Right lobe of liver (tissue), 6 donors: Measurements from ENCODE around the gene ANKRD18A. TPM values are rescaled to one million over a fixed set of nuclear protein-coding genes. Genes with fewer than 3 reads are reported as not detected.
"Not testable (repeated sequence)": the region's sequence is repeated elsewhere in the genome, so short reads cannot be mapped to it uniquely, and the experiment has no call there.

Experiments
- ATAC-seq, 4 donors: fragments of 200-7000 bp; cut with Tn5 transposase; one replicate each; pipeline ENCODE4 v1.9.1; 2020; ENCODE audit warnings: mild to moderate bottlenecking in 4 of 4, moderate library complexity in 4 of 4
- DNase-seq, 3 donors: peaks; one replicate each; pipeline ENCODE4 v3.0.0-alpha.2; 2020
- H3K27ac ChIP-seq, 3 donors: fragments of 200-600 bp; one replicate each; pipeline ENCODE4 v1.8.0; 2022
- H3K27me3 ChIP-seq, 2 donors: fragments of 200-600 bp; one replicate each; pipeline ENCODE4 v1.8.0; 2022
- H3K36me3 ChIP-seq, 4 donors: fragments of 200-600 bp; sonication (generic) in 1 of 4; one replicate each; pipeline versions ENCODE4 v1.5.1 to v1.8.0; 2017 to 2022; ENCODE audit warnings: control low read depth in 1 of 4
- H3K4me1 ChIP-seq, 4 donors: fragments of 200-600 bp; sonication (generic) in 1 of 4; one replicate each; pipeline versions ENCODE4 v1.5.1 to v1.8.0; 2017 to 2022; ENCODE audit warnings: control low read depth in 1 of 4
- H3K4me3 ChIP-seq, 3 donors: fragments of 200-600 bp; one replicate each; pipeline ENCODE4 v1.8.0; 2022
- H3K9me3 ChIP-seq, 4 donors: fragments of 200-600 bp; sonication (generic) in 1 of 4; one replicate each; pipeline versions ENCODE4 v1.5.1 to v1.8.0; 2017 to 2022; ENCODE audit warnings: control low read depth in 1 of 4
- WGBS: methylation state at CpG from one replicate; pipeline ENCODE4 v1.1.6; 2018; ENCODE audit warnings: low coverage, low lambda C conversion rate; ENCODE audit not compliant: insufficient coverage; ENCODE audit errors: missing lambda C conversion rate; 5-methylcytosine and 5-hydroxymethylcytosine counted together
- intact Hi-C, 2 donors: fragments of 100-400 bp; cut with DNase I; formaldehyde crosslinking; loops; one replicate each; pipeline versions ENCODE4 v1.11.2 to v1.14.1; 2022
- total RNA-seq, 6 experiments: library from RNA; depleted of rRNA in 2 of 6; stranded (reverse); fragments of >200 nt in 2 of 6; fragmentation: NEBNext Ultra II Directional in 3 of 6; extraction: Animal tissue kit (Norgen Biotek cat#: 25700) in 3 of 6; gene quantifications; one replicate each; pipeline versions ENCODE4 v1.1.0 to v1.2.4, GENCODE V29; 2016 to 2023
- TF ChIP-seq, protein P1 (sequence below), 4 donors: fragments of 200-600 bp in 3 of 4; fragments of 450-650 bp in 1 of 4; IDR thresholded peaks; one replicate each; pipeline versions ENCODE4 v1.5.1 to v1.8.0; 2016 to 2022; ENCODE audit warnings: antibody characterized with exemption in 4 of 4, mild to moderate bottlenecking in 2 of 4
- donor health status: DM: no; HTN: yes; CAD: no.
- donor health status: DM: no; HTN: no; CAD: no.
- donor health status: DM: no; HTN: no; CAD: no.
- donor health status: DM: no; HTN: yes; CAD: no.
- donor health status: DM: no; HTN: yes; CAD: no.

Gene ANKRD18A
- total RNA-seq, 6 experiments from 2014 or later, result 0.87 to 4.5 (median 1.7) TPM

DNA sequence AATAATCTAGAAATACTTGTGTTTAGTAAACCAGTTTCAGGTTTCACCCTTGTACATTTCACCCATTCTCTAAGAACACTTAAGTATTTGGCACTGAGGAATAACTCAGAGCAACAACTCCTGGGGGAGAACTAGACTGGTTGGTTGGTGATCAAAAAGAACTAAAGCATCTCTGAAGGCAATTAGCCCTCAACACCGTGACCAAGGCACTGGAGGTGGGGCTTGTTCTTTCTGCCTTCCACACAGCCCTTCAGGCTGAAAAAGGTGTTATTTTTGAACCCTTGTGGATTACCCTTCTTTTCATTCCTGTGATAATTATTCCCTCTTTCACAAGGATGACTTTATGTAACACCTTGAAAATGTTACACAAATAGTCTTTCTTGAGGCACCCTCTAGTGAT, 44.2 kb downstream of the ANKRD18A start:
- H3K27ac ChIP-seq, H3K4me3 ChIP-seq, H3K27me3 ChIP-seq, DNase-seq, H3K4me1 ChIP-seq, ATAC-seq, H3K9me3 ChIP-seq, H3K36me3 ChIP-seq, intact Hi-C loops: not testable (repeated sequence)
- TF ChIP-seq, protein P1, sequence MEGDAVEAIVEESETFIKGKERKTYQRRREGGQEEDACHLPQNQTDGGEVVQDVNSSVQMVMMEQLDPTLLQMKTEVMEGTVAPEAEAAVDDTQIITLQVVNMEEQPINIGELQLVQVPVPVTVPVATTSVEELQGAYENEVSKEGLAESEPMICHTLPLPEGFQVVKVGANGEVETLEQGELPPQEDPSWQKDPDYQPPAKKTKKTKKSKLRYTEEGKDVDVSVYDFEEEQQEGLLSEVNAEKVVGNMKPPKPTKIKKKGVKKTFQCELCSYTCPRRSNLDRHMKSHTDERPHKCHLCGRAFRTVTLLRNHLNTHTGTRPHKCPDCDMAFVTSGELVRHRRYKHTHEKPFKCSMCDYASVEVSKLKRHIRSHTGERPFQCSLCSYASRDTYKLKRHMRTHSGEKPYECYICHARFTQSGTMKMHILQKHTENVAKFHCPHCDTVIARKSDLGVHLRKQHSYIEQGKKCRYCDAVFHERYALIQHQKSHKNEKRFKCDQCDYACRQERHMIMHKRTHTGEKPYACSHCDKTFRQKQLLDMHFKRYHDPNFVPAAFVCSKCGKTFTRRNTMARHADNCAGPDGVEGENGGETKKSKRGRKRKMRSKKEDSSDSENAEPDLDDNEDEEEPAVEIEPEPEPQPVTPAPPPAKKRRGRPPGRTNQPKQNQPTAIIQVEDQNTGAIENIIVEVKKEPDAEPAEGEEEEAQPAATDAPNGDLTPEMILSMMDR (IDR thresholded peaks at IDR 0.05), result peak in 1 of 4 donors; percentile 17
- no CpG with 5 or more reads among the region's 1 CpG for WGBS

DNA sequence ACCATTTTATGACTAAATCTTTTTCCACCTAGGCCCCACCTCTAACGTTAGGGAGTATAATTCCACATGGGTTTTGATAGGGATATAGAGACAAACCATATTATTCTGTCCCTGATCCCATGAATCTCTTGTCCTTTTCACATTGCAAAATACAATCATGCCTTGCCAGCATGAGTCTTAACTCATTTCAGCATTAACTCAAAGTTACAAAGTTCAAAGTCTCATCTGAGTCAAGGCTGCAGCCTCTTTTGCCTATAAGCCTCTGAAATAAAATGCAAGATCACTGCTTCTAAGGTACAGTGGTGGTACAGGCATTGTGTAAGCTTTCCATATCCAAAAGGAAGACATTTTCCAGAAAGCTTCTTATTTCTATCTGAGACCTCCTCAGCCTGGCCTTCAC, 54.3 kb downstream of the ANKRD18A start:
- 43% methylated on average over 1 of the region's 1 CpG for WGBS
- H3K36me3 ChIP-seq, H3K27ac ChIP-seq, intact Hi-C loops, H3K27me3 ChIP-seq, H3K9me3 ChIP-seq, DNase-seq, H3K4me1 ChIP-seq, H3K4me3 ChIP-seq: not testable (repeated sequence)
- peak; percentile 59 to 76 (median 74) for ATAC-seq

DNA sequence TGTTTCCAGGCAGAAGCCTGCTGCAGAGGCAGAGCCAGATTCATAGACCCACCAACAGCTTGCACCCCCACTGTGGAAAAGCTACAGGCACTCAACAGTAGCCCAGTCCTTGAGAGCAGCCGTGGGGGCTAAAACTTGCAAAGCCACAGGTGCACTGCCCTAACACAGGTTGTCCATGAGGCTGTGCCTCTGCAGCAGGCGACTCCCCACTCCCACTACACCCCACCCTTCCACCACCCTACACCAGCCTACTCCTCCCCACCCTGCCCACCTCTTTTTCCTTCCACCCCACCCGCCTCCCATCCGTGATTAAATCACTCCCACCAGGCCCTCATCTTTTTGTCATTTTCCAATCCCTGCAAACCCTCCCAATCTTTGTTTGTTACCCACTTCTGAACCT, 55.2 kb downstream of the ANKRD18A start:
- H3K27ac ChIP-seq, H3K4me3 ChIP-seq, DNase-seq, ATAC-seq, H3K9me3 ChIP-seq, H3K27me3 ChIP-seq, intact Hi-C loops, H3K36me3 ChIP-seq, H3K4me1 ChIP-seq: not testable (repeated sequence)
- WGBS, result no CpG with 5 or more reads among the region's 4 CpGs

DNA sequence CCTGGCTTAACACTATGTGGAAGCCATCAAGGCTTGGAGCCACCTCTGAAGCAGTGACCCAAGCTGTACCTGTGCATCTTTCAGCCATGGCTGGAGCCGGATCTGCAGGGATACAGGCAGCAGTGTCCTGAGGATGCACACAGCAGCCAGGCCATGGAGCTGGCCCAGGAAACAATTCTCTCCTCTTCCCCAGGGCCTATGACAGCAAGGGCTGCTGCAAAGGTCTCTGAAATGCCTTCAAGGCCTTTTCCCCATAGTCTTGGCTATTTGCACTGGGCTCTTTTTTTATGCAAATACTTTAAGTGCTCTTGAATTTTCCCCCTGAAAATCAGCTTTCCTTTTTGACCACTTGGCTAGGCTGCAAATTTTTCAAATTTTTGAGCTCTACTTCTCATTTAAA, 56.5 kb downstream of the ANKRD18A start:
- intact Hi-C loops, H3K4me1 ChIP-seq: not testable (repeated sequence)
- WGBS, result no CpG with 5 or more reads among the region's 1 CpG

DNA sequence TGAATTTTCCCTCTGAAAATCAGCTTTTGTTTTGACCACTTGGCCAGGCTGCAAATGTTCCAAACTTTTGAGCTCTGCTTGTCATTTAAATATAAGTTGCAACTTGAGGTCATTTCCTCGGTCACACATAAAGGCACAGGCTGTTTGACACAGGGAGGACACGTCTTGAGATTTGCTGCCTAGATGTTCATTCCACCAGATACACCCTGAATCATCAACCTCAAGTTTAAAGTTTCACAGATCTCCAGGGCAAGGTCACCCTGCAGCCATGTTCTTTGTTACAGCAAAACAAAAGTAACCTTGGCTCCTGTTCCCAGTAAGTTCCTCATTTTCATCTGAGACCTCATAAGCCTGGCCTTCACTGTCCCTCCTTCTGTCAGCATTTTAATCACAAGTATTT, 59.3 kb downstream of the ANKRD18A start:
- H3K27me3 ChIP-seq, H3K36me3 ChIP-seq, H3K9me3 ChIP-seq, ATAC-seq, intact Hi-C loops, DNase-seq, H3K4me1 ChIP-seq, H3K4me3 ChIP-seq, H3K27ac ChIP-seq: not testable (repeated sequence)
- WGBS, result 84% methylated on average over 2 of the region's 2 CpGs

More for the DNA sequence above, 56.5 kb downstream of the ANKRD18A start:
- ATAC-seq, H3K9me3 ChIP-seq, H3K27ac ChIP-seq, H3K4me3 ChIP-seq, H3K36me3 ChIP-seq, H3K27me3 ChIP-seq, DNase-seq: not testable (repeated sequence)

DNA sequence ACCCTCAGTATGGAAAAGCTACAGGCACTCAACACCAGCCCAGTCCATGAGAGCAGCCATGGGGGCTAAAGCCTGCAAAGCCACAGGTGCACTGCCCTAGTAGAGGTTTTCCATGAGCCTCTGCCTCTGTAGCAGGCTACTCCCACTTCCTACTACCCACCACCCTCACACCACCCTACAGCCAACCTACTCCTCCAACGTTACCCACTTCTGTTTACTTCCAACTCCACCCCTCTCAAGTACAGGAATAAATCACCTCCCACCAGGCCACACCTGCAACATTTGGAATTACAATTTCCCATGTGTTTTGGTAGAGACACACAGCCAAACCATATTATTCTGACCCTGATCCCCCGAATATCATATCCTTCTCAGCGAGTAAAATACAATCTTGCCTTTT, 61.2 kb downstream of the ANKRD18A start:
- not testable (repeated sequence) for H3K9me3 ChIP-seq, DNase-seq, ATAC-seq

DNA sequence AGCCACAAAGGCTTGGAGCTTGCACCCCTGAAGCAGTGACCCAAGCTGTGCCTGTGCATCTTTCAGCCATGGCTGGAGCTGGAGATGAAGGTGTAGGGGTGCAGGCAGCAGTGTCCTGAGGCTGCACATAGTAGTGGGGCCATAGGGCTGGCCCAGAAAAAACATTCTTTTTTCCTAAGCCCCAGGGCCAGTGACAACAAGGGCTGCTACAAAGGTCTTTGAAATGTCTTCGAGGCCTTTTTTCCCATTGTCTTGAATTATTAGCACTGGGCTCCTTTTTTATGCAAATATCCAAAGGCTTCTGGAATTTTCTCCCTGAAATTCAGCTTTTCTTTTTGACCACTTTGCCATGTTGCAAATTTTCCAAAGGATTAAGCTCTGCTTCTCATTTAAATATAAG, 62.6 kb downstream of the ANKRD18A start:
- H3K27me3 ChIP-seq, H3K4me3 ChIP-seq, H3K36me3 ChIP-seq, H3K9me3 ChIP-seq, ATAC-seq, H3K27ac ChIP-seq, intact Hi-C loops, H3K4me1 ChIP-seq, DNase-seq: not testable (repeated sequence)
- WGBS, result 56% methylated on average over 1 of the region's 1 CpG

More for the DNA sequence above, 61.2 kb downstream of the ANKRD18A start:
- H3K4me1 ChIP-seq, H3K27me3 ChIP-seq, H3K27ac ChIP-seq, H3K4me3 ChIP-seq, intact Hi-C loops, H3K36me3 ChIP-seq: not testable (repeated sequence)
- WGBS, result 62% methylated on average over 3 of the region's 3 CpGs

DNA sequence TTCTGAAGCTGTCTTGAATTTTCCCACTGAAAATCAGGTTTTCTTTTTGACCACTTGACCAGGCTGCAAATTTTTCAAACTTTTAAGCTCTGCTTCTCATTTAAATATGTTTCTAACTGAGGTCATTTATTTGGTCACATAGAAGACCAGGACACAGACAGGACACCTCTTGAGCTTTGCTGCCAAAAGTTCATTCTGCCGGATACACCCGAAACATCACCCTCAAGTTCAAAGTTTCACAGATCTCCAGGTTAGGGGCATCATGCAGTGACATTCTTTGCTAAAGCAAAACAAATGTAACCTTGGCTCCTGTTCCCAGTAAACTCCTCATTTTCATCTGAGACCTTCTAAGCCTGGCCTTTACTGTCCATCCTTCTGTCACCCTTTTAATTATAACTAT, 65.4 kb downstream of the ANKRD18A start:
- WGBS, result 37% methylated on average over 2 of the region's 2 CpGs
- H3K27me3 ChIP-seq, H3K4me1 ChIP-seq, intact Hi-C loops, H3K36me3 ChIP-seq, H3K4me3 ChIP-seq, H3K27ac ChIP-seq, DNase-seq, H3K9me3 ChIP-seq: not testable (repeated sequence)
- peak in 2 of 4 donors; percentile 59 to 69 for ATAC-seq

DNA sequence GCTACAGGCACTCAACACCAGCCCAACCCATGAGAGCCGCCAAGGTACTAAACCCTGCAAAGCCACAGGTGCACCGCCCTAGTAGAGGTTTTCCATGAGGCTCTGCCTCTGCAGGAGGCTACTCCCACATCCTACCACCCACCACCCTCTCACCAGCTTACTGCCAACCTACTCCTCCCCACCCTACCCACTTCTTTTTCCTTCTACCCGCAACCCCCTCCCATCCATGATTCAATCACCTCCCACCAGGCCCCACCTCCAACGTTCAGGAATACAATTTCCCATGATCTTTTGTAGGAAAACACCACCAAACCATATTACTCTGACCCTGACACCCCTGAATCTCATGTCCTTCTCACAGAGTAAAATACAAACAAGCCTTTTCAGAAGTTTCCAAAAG, 67.4 kb downstream of the ANKRD18A start:
- intact Hi-C loops, H3K4me1 ChIP-seq, ATAC-seq, H3K27ac ChIP-seq, DNase-seq, H3K4me3 ChIP-seq, H3K36me3 ChIP-seq, H3K27me3 ChIP-seq, H3K9me3 ChIP-seq: not testable (repeated sequence)
- 62% methylated on average over 2 of the region's 4 CpGs for WGBS

DNA sequence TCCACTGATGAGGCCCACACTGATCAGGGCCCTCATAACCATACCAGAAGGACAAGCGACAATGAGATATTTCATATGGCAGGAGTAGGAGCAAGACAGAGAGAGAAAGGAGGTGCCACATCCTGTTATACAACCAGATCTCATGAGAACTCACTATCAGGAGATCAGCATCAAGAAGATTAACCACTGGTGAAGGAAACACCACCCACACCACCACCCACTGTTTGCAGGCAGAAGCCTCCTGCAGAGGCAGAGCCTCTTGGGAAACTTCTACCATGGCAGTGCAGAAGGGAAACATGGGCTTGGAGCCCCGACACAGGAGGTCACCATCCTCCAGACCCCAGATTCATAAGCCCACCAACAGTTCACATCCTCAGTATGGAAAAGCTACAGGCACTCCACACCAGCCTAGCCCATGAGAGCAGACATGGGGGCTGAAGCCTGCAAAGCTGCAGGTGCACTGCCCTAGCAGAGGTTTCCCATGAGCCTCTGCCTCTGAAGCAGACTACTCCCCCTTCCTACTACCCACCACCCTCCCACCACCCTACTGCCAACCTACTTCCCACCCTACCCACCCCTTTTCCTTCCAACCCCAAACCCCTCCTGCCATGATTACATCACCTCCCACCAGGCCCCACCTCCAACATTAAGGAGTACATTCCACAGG, 73.8 kb downstream of the ANKRD18A start:
- H3K27me3 ChIP-seq, H3K9me3 ChIP-seq, ATAC-seq, intact Hi-C loops, H3K36me3 ChIP-seq, DNase-seq, H3K27ac ChIP-seq, H3K4me3 ChIP-seq, H3K4me1 ChIP-seq: not testable (repeated sequence)
- WGBS, result no CpG with 5 or more reads among the region's 2 CpGs

DNA sequence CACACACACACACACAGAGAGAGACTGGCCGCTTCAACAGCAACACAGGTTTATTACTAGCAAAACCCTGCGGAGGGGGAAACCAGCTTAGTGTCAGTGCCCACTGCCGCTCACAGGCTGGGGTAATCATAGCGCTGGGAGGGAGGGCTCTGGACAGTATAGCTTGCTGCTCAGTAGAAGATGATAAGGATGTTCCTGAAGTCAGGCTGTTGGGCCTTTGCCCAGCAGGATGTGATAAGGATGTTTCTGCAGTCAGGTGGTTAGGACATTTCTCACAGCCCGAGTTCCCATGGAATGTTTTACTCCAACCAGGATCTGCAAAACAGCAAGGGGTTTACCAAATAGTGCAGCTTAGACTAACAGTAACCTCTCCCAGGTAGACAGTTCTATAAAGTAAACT, 79.9 kb downstream of the ANKRD18A start:
- WGBS, result 25% methylated on average over 1 of the region's 5 CpGs
- H3K27me3 ChIP-seq, H3K36me3 ChIP-seq, H3K4me3 ChIP-seq, H3K27ac ChIP-seq, H3K4me1 ChIP-seq, H3K9me3 ChIP-seq, intact Hi-C loops: not testable (repeated sequence)
- DNase-seq (peak in 1 of 3 donors; percentile 31), ATAC-seq (peak; percentile 53 to 88 (median 82))
